Endometrium (tissue), 2 donors: Measurements from ENCODE around the gene PDIA5.

ENCODE experiments used
- FAIRE-seq: peaks from 2 replicates; lab custom pipeline; 2012; peaks lifted over from hg19 to GRCh38; lab: Jason Lieb, UNC
- donor health status: control.
- donor health status: control.

Gene PDIA5

DNA sequence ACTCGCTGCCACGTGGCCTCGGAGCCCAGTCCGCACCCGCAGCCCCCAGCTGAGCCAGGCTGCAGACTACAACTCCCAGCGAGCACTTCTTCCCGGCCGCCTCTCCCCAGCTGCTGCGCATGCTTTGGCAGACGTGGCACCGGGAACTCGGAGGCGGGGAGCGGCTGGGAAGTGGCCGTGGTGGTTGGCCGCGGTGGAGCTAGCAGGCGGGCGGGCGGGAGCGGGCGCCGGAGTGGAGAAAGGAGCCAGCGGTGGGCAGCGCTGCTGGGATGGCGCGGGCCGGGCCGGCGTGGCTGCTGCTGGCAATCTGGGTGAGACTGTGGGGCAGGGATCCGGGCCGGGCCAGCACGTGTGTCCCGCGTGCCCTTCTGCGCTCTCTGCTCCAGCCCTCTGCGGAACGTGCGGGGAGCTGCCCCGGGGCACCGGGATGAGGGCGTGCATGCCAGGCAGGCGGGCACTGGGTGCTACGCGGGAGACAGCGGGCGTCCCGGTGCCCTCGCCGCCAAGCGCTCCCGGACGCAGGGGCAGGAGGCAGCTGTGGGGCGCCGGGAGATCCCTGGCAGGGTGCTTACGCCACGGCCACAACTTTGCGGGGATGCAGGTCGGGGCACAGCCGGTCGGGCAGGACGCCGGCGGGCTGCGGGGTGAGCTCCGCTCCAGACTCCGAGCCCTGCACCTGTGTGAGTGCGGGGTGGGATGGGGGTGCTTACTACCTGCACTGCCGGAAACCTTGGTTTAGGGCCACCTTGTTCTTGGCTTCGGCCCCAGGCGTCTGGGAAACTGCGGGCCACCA lies at the start of gene PDIA5:
Gene PDIA5 (plus strand): TSS at position 130 of the 793 bp plus-strand sequence. CDS start 140 bp downstream, at position 270.
- FAIRE-seq: no peak

DNA sequence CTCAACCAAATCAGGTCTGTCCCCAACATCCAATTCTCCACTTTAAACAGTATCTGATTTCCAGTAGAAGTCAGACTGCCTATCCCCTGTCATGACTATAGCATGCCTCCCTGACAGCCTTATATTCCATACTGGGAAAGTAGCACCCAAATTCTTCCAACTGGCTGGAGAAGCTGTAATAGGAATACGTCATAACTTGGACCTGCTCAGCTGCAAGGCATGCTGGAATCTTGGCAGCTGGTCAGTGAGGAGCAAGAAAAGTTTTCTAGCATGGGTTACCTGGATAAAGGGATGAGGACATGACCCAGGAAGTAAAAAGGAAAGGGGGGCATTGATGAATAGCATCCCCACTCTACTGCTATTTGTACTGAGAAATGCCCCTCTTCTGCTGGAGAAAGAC lies 48.1 kb upstream of the PDIA5 start:
- no peak for FAIRE-seq

DNA sequence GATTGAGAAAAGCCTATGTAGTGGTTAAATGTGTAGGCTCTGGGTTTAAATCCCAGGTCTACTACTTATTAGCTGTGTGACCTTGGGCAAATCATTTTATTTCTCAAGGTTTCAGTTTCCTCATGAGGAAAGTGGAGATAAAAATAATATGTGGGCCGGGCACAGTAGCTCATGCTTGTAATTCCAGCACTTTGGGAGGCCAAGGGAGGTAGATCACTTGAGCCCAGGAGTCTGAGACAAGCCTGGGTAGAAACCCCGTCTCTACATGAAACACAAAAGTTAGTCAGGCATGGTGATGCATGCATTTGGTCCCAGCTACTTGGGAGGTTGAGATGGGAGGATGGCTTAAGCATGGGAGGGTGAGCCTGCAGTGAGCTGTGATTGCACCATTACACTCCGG lies 47.7 kb upstream of the PDIA5 start:
- FAIRE-seq: no peak

DNA sequence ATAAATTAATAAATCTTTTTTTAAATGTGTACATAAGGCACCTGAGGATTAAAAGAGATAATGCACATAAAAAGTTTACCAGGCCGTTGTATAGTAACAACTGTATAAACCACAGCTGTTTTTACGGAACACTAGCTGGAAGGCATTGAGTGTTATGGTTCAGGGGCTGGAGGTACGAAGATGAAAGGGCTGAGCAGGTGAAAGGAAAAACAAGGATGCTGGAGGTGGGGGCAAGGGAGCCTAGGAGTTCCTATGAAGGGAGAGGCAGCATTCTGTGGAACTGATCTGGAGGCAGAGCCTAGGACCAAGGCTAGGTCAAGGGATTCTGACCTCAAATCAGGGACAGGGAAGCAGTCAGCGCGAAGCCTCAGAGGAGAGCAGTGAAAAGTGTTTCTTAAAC lies 47.2 kb upstream of the PDIA5 start:
- no peak for FAIRE-seq

DNA sequence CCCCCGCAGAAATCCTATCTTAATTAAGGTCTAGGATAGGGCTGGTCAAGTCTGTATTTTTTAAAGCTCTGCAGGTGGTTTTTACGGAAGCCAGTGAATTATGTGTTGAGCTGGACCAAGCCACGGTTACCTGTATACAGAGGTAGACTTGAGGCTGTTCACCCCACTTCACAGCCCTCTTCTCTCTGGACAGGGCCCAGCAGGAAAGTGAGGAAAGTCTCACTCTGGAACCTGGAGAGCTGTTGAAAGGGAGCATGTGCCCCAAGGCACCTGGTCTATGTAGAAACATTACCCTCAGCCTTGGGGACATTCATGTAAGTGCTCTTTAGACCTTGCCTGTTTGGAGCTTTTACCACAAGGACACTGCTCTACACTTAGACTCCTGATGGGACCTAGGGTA lies 46.1 kb upstream of the PDIA5 start:
- no peak for FAIRE-seq

DNA sequence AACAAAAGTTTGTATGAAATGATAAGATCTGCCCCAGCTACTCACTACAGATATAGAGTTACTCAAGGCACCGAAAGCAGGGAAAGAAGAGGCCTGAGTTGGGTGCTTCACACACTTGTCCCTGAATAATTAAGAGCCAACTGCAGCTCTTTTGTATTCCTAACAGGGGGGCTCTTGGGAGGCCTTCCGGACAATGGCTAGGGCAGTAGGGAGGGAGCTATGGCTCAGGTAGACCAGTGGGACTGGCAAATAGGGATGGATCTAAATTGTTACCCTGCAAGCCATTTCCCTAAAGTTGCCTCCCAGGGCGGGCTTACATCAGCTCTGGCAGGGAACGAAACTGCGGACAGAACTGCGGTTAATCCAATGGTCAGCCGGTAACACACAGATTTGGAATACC lies 45.4 kb upstream of the PDIA5 start:
- no peak for FAIRE-seq

DNA sequence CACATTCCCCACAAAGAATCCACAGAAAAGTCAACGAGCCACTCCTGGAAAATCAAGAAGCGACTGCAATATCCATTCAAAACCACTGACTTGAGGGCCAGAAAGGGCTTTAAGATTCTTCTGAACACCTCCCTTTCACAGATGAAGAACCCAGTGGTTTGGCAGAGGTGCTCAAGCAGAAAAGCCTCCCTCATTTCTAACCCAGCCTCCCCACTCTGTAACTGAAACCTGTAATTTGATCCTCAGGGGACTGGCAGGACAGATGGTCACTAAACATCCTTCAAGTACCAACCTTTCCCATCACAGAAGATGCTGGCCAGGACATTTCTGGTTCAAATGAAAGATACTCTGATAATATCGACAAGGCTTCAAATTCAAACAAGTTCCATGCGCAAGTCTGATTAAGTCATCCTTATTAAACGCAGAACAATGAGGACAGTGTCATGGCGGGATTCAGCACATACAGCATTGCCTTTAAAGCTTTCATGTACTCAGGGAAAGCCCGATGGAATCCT lies 44.8 kb upstream of the PDIA5 start:
- no peak for FAIRE-seq

DNA sequence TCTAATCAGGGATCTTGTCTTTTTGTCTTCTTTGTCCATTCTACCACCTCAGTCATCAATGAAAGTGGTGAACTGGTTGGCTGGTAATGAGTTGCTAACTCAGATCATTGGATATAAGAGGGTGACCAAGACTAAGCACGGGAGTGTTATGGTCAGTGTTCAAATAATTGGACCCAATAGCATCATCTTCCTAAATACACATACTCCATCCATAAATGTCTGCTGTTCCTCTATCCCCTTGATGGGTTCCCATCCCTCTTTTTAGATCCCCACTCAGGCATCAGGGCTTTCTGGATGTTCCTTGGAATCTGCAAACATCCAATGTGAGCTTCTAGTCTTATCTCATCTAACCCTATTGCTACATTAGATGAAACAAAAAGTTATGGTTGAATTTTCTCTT lies 42.8 kb upstream of the PDIA5 start:
- FAIRE-seq: no peak

DNA sequence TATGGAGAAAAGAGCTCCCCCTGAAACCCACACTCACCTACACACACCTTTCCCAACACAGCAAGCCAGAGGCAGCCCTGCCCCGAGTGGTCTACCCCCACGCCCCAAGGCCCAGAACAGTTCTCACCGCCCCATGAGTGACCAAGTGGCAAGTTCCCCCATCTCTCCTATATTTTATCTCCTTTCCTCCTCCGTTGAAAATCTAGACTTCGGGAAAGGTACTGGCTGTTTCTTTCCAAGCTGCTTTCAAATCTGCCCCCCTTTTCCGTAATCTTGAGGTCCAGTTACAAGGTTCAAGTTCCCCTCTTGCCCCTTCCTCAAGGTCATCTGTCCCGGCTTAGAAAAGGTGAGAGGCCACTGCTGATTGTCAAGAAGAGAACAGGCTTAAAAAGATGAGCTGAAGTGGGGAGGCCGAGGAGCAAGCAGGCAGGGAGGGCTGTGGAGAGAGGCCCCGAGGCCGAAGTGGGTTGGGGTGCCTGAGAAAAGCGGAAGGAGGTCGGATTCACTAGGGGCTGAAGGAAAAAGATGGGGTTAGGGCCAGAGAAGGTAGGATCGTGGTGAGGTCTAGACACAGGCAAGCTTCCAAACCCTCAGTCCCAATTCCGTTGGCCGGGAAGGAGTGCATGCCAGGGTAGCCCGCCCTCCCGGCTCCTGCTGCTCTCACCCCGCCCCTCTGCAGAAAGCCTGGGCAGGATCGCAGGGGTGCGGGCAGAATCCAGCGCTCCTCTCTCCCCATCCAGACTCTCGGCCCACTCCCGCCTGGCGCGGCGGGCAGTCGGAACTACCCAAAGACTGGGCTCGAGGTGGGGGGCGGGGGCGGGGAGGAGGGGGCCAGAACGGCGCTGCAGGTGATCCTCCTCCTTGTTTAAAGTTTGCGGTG lies 40.9 kb upstream of the PDIA5 start:
- no peak for FAIRE-seq

DNA sequence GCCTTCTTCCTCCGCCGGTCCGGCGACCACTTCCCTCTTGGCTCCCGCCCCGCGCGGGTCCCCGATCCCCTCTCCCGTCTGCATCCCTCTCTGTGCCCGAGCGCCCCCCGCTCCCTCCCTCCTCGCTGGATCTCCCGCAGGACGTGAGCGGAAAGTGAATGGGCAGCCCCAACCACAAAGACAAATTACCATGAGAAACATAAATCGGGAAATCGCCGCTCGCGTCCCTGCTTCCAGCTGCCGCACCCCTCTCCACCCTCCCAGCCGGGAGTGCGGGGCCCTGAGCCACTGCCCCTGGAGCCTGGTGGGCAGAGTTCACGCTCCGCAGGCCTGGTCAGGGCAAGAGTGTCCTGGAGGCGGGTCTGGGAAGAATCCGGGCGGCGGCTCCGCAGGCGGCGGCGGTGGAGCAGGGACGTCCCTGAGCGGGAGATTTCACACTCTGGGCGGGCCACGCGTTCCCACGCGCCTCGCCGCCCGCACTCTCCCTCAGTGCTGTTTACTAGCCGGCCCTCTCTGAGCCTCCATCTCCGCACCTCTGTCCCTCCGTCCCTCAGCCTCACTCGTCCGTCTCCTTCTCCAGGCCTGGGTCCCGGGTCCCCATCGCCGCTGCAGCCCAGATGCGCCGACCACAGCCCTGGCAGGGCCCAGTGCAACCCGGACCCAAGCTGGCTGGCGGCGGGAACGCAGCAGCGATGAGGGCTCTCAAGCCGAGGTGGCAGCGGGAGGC lies 40.1 kb upstream of the PDIA5 start:
- no peak for FAIRE-seq

DNA sequence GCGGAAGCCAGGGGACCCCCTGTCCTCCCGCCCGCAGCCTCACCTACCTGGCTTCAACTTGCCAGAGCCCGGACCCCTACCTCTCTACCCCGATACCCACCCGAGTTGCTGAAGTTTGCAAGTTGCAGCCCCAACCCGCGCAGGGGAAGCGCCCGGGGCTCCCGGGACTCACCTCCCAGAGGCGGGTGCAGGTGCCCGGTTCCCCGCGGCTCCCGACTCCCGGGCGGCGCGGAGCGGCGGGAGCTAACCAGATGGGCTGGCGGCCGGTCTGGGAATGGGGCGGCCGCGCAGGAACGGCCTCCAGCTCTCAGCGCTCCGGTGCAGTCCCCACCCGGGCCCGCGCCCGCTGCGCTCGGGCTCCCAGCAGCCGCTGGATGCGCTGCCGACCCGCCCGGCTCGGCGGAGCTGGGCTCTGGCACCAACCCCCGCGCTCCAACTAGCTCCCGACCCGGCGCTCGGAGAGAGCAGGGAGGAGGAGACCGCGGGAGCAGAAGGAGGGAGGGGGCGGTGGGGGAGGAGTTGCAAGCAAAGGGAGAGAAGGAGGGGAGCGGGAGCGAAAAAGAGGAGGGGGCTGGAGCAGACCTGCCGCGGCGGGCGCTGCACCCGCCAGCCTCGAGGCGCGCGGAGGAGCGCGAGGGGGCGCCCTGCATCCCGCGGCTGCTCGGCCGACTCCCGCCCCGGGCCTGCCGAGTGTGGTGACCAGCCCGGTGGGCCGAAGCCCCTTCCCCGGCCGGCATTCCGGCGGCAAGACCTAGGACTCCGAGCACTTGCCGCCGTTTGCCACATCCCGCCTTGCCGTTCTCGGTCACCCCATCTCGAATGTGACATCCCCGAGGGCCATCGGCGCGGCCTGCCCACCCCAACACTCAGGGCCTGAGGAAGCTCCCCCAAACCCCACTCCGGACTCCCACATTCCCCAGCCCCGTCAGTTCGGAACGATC lies 39.3 kb upstream of the PDIA5 start, which contains the start of gene SEMA5B:
Gene SEMA5B (minus strand): TSS at position 472 of the 941 bp plus-strand sequence. CDS start 66,500 bp downstream, outside the sequence.
- no peak for FAIRE-seq

DNA sequence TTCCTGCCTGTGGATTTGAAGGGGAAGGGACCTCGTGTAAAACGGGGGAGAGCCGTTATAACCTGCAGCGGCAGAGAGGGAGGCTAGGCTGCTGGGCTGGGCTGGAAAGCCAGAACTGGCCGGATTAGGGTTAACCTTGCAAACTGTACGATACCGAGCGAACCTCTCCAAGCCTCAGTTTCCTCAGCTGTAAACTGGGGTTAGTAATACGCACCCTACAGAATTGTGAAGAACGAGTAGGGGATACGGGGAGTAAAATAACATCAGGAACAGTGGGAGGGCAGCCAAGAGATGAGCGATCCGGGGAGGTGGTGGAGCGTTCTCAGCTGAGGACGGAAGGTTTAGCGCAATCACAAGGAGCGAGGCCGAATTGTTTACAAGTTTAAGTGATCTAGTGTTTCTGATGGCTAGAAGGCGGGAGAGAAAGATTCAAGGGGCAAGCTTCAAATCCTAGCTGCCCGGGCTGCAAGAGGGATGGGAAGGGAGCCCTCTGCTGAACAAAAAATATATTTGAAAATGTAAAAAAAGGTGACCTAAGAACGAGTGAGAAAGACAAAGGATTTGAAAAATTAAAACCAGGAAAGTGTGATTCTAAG lies 38.5 kb upstream of the PDIA5 start:
- peak; percentile 92 for FAIRE-seq

DNA sequence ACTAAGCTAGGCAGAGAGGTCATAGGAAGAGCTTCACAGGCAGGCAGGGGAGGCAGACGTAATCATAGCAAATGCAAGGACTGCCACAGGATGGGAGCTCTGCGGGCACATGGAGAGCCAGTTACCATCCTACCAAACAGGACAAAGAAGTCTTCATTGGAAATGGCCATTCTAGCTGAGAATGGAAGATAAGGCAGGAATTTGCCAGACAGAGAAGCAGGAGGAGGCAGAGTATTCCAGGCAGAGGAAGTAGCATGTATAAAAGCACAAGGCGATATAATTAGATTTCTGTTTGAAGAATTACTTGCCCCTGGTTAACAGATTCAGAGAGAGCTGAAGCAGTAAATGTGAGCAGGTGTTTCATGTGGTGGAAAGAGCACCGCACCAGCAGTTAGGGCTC lies 35.8 kb upstream of the PDIA5 start:
- FAIRE-seq: no peak

DNA sequence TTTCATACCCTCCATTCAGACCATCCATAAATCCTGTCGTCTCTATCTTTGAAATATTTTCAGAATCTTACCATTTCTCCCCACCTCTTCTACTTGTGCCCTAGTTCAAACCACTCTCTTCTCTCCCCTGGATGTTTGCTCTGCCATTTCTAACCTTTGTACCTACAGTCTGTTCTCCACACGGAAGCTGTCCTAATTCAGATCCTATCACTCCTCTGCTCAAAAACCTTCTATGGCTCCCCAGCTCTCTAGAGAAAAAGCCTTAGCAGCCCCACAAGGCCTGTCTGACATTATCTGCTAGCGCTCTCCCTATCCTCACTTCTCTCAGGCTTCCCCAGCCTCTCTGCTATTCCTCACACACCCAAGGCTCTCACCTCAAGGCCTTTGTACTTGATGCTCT lies 34.8 kb upstream of the PDIA5 start:
- FAIRE-seq: no peak

DNA sequence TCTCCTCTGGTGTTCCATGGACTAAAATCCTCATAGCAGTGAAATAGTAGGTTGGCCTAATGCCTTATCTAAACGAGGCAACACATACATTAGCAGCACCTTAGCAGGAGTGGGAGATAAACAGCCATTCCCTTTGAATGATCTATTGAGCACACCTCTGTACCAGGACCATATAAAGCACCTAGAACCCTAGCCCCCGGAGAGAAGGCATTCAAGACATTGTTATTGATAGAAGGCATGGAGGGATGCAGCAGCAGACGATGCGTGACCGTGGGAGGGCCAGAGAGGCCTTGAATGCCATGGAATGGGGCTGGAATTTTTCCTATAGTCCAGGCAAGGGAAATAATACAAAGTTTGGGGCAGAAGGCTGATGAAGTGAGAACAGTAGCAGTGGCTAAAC lies 32.7 kb upstream of the PDIA5 start:
- FAIRE-seq: no peak

DNA sequence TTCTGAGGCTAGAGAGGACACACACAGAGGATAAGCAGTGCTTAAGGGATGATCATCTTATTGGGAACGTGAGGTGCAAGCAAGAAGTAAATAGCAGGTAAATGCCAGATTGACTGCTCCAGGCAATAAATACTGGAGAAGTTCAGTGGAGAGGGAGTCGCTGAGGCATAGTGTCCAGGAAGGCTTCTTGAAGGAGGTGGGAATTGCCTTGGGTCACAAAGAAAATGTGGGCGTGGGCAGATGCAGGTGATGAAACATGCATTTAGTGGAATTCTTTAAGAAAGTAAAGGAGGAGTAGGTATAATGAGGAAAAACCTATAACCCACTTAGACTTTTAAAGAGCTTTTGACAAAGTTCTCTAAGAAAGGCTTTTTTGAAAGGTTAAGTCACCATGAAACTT lies 31.8 kb upstream of the PDIA5 start:
- FAIRE-seq: no peak

DNA sequence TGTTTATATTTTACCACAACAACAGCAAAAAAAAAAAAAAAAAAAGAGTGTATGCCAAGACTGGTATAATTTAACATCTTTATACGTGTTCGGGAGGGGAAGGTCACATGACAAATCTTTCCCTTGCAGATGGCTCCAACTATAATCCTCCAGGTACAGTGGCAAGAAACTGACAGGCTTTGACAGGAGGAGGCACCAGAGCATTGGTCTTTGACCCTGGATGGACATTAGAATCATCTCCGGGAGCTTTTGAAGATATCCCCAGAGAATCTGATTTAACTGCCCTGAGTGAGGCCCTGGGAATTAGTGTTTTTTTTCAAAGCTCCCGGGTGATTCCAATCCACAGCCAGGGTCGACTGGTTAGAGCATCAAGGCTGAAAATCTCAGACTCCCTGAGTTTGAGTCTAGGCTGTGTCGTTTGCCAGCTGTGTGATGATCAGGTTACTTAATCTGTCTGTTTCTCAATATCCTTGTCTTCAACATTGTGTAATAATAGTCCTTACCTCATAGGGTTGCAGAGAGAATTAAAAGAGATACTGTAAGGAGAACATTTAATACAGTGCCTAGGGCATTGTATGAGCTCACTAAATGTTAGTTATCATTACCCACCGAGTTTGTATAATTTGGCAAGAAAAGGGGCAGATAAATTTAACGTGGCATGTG lies 30.3 kb upstream of the PDIA5 start:
- FAIRE-seq: no peak

DNA sequence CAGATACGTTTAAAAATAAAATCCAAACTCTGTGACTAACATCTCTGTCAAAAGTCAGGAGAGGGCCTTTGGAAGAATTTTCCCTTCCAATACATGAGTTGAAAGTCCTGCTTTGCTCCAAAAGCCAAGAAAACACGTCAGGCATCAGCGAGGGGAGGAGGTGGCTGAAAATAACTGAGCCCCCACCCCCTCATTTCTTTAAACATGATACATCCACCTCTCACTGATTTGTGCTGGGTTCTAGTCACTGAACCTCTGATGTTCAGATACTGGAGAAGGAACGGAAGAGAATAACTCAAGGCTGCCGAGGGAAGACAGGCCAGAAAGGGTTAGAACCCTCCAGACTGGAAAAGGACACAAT lies 29.8 kb upstream of the PDIA5 start:
- no peak for FAIRE-seq

DNA sequence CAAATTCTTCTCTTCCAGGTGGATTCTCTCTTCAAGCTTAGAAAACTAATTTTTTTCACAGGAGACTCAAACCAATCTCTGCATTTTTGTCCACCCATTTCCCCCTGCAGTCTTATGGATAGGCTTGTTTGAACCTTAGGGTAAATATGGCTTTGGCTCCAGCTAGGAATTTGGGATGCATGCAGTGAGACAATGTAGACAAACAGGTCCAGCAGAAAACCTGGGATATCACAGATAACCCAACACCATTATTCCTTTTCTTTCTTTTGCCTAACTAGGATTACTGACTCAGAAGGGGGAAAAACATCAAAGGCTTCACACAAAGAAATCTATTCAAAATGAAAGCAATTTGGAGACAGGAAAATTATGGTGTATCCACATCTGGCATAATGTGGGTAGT lies 28.1 kb upstream of the PDIA5 start:
- no peak for FAIRE-seq

DNA sequence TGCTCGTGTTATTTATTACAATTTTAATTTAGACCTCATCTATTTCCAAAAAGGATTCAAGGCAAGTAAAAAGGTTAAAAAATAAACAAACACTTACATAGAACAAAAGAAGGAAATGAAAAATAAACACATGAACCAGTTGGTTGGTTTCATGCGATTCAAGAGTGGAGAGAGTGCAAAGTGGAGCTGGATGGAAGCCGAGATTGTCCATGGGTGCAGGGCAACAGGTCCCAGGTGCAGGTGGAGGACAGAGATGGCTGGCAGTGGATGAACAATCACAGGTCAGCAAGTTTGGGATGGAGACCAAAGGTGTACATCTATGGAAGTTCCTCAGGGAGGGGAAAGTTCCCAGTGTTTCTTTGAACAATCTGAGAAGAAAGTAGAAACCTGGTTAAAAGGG lies 27.6 kb upstream of the PDIA5 start:
- FAIRE-seq: peak; percentile 69
